ENCODE measurements around the gene PPFIBP2.

The PPFIBP2 gene

DNA sequence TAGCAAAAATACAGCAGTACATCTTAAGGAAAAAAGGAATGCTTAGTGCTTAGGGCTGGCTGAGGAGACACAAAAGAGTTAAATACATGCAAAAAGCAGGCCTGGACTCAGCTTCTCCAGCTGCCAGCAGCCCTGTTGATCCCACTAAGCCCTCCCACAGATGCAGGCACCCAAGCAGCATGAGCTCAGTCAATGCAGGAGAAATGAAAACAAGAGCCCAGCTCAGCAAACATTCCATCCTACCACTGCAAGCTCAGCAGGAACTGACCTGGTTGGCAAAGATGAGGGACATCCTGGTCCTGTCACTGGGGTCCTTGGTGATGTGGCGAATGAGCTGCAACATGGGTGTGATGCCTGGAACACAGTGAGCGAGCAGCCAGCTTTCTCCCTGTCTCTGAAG is 153.7 kb downstream of the PPFIBP2 start:
- no peak for DNase-seq (ENCODE audit: low read depth)

DNA sequence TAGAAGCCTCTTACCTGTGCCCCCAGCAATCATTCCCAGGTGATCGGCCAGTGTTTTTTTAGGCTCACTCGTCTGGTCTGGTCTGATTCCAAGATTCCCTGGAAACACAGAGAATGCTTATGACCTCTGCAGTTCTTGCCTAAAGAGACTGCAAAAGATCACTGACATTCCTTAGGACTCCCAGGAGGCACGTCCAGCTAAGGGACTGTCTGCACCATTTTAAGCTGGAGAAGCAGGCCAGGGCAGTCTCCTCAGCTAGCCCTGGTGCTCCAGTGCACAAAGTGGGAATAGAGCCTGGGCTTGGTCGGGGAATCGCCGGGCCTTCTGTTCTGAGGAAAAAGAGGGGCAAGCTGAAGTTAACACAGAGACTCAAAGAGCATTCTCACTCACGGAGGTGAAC is 154.7 kb downstream of the PPFIBP2 start:
- no peak for DNase-seq (ENCODE audit: low read depth)

DNA sequence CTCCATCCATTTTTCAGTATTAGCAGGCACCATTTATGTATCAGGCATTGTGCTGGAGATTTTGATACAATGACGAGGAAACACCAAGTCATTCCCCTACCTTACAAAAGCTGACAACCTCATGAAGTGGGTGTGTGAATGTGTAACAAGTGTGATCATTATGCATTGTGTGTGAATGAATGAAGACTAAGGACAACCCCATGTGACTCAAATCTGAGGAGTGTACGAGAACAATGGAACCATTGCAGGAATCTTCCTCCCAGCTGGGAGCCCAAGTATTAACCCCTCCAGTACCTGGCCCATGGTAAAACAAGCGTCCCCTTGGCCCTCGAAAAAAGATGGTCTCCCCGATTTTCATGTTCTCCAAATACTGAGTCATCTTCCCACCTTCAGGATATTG is 155.1 kb downstream of the PPFIBP2 start:
- no peak for DNase-seq (ENCODE audit: low read depth)

DNA sequence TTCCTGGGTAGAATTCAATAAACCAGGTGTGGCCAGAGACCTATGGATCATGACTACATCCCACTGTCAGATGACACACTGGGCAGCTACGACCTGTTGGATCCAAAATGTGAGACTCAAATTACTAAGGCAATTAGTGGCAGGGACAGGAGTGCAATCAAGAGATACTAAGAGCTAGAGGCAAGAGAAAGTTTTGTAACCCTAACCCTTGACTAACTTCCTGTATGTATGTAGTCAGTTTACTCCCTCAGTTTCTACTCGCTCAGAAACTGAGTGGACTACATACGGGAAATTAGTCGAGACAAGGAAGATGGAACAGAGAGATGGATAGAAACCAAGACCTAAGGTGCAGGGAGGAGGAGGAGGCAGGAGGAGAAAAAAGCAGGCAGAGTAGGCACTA is 156.8 kb downstream of the PPFIBP2 start:
- no peak for DNase-seq (ENCODE audit: low read depth)

DNA sequence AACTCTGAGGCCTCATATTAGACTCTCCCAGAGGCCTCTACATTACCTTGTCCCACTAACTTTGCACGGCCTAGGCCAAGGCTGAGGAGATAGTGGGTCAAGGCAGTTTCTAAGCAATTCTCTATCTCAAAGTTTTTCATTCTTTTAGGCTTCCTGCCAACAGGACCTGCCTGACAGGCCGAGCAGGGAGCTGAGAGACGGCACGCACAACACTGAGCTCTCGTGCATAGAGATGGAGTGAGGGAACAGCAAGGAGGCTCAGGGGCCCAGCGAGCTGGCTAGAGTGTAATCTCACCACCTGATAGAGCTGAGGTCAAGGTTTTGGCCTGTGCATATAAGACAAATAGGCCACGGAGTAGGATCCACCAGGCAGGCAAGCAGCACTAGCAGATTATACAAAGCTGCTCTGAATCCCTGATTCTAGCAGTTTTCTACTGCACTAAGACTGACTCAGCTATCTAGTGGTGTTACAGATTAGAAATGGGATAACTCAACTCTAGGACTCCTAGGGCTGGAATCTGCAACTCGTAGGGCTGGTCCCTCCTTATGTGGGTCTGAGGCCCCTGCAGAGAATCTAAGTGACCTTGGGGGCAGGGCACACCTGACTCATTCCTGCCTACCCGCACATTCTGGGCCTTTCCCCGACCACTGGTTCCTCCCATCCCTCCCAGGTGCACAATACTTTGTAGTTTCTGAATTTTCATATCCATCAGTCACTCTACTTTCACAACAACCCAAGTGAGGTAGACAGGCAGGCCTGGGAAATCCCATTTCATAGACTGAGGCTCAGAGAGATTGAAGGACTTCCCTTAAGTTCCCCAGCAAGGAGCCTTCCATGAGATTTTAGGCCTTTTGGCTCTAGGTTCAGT is 157.8 kb downstream of the PPFIBP2 start:
- no peak for DNase-seq (ENCODE audit: low read depth)

DNA sequence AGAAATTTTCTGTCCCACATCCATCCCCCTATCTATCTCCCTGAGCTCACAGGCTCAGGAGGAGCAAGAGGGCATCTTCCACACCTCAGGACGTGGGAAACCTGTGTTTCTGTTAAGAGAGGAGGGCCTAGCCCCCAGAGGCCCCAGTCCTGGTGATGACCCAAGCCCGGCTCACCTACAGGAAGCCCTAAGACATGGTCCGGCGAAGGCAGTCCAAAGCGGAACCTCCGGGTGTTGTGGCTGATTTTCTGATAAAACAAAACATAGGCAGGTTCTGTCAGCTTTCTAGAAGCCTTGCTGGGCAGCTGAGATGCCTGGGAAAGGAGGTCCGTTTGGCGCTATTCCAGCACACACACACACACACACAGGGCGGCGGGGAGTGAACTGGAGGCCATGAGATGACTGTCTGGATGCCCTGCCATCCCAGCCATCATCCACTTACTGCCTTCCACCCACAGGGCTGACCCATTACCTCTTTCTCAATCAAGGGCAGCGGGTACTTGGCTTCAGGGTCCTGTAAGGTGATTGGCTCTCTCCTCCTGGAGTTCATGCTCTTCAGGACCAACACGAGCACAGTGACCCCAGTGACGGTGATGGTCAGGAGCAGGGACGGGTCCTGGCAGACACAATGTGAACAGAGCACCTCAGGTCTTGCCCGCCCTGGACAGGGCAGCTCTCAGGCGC is 158.6 kb downstream of the PPFIBP2 start:
- DNase-seq (ENCODE audit: low read depth): no peak

DNA sequence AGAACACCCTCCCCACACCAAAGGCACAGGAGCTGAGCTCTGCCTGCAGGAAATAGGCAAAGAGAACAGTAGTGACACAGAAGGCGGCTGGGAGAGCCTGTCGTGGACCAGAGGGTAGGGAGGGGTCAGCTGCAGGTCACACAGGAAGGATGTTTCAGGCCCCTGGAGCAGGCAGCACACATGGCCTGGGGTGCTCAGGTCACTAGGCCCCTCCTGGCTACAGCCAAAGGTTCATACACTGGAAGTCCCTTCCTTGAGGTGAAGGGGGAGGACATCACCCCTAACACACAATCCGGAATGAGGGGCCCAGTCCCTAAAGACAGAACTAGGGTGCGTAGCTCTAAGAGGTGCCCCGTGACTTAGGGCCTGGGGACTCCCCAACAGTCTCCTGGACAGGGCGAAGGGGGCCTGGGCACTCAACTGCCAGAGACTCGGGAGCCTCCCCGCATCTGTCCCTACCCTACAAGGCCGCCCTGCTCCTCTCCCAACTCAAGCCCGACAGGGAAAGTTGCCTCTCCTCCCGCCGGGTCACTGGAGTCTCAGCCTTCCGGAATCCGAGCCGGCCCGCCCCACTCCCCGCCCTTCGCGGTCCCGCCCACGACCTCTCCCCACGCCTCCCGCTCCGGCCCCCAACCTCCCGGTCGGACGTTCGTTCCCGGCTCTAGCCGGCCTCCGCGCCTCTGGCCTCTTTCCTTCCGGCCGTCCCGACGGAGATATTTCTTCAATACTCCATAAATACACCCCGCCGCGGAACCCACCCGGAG is 159.3 kb downstream of the PPFIBP2 start, which contains the start of gene CYB5R2:
TSS of gene CYB5R2 (minus strand) at position 541 of the 764 bp plus-strand sequence. CDS start 675 bp downstream, outside the sequence.
- DNase-seq (ENCODE audit: low read depth): no peak

DNA sequence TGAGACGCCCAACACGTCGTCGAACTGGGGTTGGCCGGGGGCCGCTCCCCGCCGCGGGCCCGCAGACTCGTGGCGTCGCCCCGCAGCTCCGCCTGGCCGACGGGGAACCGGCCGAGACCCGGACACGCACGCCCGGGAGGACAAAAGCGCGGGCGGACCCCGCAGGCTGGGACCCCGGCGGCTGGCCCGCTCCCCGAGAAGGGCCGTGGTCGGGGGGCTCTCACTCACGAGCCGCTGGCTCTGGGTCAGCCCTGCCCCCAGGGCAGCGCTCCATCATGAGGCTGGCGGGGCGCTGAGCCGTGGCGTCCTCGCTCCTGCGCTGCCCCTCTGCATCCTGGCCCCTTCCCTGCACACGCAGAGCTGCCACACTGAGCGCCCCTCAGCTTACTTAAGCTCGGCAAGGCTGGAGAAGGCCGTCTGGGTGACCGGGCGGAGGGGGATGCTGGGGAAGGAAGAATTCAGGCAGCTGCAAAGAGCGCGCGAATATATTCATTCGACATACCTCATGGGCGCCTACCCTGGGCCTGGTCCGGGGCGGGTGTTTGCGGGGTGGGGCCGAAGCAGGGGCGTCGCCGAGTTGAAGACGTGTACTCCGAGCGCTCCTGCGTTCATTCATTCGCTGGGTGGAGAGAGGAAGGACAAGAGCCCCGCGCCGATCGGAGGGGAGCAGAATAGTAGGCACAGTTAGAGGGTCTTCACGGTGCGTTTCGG is 160.1 kb downstream of the PPFIBP2 start:
- DNase-seq (ENCODE audit: low read depth): no peak

DNA sequence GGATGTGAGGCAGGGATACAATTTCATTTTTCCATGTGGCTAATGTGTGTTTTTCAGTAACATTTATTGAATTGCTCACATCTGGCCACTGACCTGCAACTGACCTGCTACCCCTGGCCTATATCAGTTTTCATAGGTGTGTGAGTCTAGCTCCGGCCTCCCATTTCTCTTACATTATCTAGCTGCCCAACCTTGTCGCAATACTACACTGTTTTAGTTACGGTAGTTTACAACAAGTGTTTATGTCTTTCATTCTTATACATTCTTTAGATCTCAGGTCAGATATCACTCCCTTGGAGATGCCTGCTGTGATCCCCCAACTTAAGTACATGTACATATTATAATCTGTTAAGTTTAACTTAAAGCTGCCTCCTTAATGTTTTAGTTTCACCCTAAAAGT is 161.8 kb downstream of the PPFIBP2 start:
- no peak for DNase-seq (ENCODE audit: low read depth)

DNA sequence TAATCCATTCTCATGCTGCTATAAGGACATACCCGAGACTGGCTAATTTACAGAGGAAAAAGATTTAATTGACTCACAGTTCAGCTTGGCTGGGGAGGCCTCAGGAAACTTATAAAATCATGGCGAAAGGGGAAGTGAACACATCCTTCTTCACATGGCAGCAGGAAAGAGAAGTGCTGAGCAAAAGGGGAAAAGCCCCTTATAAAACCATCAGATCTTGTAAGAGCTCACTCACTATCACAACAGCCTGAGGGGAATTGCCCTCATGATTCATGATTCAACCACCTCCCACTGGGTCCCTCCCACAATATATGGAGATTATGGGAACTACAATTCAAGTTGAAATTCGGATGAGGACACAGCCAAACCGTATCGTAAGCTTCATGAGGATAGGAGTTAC is 163.3 kb downstream of the PPFIBP2 start:
- DNase-seq (ENCODE audit: low read depth): no peak

DNA sequence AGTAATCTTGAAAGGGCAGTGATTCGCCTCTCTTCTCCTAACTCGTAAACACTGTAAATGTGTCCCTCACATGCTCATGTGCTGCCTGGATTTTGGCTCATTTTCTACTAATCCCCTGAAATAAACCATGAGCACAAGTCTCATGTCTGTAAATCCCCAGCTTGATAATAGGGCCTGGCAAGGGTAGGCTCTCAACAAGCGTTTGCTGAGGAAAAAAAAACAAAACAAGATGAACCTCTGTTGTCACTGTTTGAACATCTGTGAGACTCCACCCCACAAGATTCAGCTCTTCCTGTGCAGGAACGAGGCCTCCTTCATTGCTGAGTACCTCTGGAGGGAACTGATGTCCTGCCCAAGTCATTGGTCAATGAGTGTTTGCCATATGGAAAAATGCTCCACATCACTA is 164.0 kb downstream of the PPFIBP2 start:
- DNase-seq (ENCODE audit: low read depth): no peak

DNA sequence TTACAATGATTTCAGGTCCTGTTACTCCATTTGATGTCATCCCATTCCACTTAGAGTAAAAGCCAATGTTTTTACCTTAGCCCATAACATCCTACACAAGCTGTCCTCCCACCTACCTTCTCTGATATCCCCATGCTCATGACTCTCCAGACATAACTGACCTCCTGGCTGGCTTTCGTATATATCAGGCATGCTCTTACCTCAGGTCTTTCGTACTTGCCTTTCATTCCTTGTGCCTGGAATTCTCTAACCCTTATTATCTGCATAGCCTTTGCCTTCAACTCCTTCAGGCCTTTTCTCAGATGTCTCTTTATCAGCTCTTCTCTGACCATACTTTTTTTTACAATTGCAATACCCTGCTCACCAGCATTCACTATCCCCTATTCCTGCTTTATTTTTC is 169.8 kb downstream of the PPFIBP2 start:
- no peak for DNase-seq (ENCODE audit: low read depth)

DNA sequence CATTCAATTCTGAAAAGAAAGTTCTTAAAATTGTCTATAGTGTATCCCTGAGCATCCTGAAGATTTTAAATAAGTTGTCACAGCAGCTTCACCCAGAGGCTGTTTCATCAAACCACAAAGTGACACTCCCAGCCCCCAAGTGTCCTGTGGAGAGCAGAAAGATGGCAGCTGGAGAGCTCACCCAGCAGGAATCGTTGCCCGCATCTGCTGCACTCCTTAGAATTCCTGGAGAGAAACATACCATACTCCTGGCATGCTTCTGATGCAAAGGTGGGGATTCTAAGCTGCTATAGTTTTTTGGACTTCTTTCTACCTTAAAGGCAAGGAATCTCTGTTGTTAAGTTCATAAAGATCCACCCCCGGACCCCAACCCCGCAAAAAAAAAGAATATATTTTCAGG is 173.0 kb downstream of the PPFIBP2 start:
- DNase-seq (ENCODE audit: low read depth): no peak

DNA sequence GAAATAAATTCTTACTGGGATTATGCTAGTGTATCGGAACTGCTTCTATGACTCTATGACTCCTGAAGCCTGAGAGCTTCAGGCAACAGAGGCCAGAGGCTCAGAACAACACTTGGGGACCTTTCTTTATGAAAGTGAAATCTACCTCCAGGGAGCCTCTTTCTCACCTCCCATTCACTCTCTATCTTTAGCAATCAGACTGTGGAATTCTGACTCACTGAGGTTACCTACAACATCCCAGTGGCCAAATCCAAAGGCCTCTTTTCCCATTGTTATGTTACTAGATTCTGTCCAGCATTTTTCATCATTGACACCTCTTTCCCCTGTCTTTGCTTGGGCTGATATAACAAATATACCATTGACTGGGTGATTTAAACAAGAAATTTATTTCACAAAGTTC is 173.6 kb downstream of the PPFIBP2 start:
- DNase-seq (ENCODE audit: low read depth): no peak

DNA sequence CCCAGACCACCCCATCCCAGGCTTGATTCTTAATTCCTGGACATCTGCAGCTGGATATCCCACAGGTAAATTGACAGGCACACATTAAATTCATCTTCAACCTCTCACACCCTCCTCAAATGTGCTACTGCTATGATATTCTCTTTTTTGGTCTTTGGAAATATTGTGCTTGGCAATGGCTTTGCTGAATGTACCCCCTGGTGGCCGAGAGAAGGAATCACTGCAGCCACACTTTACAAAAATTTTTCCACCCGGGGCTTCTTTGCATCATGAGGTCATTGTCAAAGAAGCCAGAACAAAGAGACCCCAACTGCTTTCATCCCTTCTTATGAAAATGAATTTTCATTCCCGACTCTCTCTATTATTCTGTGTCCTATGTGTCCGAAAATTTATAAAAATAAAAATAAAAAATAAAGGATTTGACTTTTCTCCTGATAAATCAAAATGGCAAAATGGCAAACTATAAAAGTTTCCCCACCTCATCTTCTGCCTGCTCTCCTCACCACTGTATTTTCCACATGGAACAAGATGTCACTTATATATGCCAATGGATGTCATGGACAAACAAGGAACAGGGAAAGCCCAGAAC is 174.5 kb downstream of the PPFIBP2 start:
- no peak for DNase-seq (ENCODE audit: low read depth)

DNA sequence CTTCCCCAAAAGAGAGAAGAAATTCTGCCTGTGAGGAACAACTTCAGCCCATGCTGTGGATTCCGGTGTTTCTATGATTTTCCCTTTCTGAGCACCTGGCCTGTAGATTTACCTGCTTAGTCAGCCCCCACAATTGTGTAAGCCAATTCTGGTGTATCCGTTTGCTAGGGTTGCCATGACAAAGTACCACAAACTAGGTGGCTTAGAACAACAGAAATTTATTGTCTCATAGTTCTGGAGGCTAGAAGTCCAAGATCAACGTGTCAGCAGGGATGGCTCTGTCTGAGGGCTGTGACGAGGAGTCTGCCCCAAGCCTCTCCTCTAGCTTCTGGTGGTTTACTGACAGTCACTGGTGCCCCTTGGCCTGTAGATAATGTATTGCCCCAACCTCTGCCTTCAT is 175.4 kb downstream of the PPFIBP2 start:
- no peak for DNase-seq (ENCODE audit: low read depth)

DNA sequence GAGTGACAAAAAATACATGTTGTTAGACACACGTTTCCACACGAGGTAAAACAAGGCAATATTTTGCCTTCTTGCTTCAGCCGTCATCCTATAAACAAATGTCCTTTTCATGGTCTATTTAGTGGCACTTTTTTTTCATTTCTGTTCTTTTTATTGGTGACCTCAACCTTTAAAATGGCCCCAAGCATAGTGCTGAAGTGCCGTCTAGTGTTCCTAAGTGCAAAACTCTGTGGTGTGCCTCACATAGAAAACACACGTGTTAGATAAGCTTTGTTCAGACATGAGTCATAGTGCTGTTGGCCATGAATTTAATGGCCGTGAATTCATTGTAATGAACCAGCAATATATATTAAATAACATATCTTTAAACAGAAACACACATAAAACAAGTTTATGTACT is 176.8 kb downstream of the PPFIBP2 start:
- DNase-seq (ENCODE audit: low read depth): no peak

DNA sequence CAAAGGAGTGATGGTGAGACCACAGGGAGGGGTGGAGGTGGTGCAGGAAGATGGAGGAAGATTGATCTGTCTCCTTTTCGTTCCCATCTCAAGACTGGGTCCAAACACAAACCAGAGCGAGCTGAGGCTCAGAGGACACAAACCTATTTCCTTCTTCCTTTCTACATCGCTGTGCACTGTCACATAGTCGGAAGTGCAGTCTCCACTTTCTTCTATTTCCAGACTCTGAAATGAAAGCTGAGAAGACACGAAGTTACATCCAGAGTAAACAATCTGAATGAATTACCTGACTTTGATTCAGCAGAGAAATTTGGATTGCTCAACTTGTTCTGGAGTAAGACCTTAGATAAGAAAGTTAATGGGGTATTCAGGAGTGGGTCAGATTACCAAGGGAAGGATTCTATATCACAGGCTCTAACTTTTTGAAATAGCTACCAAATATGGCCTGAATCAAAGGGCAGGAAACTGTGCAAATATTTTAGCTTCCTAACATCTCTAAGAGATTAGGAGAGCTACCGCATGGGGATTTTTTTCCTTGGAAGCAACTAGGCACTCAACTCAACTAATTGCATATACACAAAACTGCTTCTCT is 178.1 kb downstream of the PPFIBP2 start:
- DNase-seq (ENCODE audit: low read depth): no peak

DNA sequence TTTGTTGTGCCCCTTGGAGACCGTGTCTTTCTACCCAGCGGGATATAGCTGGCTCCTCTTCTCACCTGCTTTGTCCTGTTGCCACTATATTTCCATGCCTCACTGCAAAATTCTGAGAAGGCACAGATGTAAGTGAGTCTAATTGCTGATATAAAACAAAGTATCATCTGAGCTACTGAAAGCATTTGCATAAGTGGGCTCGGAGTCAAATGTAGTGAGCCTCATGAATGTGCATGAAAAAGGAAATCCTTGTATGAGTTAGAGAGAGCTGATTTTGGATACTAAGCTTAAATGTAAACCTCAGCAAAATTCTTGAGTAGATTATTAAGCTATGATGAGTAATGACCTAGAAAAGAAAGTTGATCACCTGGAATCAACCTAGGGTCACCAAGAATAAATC is 178.6 kb downstream of the PPFIBP2 start:
- no peak for DNase-seq (ENCODE audit: low read depth)

DNA sequence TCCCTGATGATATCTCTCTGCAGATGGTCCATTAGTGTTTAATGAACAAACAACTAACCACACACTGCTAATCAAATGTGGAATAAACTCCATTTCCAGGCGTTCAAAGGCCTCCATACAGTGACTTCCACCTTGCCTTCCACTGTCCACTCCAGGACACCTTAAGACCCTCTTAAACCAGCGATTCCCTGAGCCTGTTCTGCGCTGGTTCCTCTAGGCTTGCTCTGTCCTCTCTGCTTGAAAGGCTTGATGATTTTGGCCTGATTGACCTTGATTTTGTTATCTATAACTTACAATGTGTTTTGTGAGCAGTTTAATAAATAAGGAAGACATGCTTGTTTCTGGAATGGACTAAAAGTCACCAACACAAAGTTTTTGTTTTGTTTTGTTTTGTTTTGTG is 180.4 kb downstream of the PPFIBP2 start:
- DNase-seq (ENCODE audit: low read depth): no peak

DNA sequence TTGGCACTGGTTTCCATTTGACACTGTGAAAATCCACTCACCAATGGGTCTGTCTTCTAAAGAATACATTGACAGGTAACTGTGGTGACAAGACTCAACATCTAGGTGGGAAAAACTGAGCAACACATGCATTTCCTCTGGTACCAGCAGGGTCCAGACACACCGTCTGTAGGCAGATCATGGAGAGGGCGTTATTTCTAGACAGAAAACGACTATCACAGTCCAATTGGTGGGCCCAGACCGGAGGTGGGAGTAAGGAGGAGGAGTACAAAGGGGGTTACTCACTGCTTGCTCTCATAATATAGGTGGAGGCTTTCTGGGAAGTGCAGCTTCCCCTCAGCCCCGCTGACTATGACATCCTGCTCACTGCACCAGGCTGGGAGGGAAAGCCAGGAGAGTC is 182.6 kb downstream of the PPFIBP2 start:
- no peak for DNase-seq (ENCODE audit: low read depth)
